ENCODE results near the gene SETX.

The SETX gene

DNA sequence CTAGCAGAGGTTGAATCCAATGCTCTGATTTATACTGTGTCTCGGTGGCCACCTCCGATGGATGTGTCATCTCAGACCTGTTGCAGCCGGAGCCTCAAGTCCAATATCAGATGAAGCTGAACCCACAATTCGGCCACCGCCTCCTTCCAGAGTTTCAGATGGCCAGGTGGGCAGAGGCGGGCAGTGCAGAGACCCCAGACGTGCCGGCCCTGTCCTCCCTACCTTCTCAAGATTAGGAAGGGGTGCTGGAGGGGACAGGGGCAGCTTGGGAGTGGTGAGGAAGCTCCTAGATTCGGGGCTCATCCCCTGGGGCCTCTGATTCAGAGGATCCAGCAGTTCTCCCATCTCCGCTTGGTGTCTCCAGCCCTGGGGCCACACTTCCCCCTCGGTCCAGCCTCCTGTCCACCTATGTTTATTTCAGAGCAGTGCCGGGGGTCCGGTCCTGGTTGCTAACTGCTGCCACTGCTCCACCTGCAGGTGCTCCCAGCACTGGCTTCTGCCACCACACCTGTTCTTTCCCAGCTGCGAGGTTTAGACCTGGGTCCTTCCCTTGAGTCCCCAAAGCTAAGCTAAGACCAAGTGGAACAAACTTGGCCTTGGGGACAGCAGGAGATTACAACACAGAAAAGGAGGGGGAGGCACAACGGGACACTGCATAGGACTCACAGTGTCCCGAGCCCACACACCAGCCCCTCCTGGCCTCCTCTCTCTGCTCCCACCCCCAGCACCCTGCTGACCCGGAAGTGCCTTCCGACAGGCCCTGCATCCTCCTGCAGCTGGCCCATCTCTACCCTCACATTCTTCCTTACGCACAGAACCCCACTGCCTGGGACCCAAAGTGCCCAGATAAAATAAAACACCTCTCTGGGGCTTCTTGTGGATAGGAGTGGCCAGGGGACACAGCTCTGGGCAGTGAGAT lies 111.4 kb downstream of the SETX start:
- TF ChIP-seq Cebpa-rat (IDR thresholded peaks at IDR 0.05), result no peak
- peak overlapping the region; percentile 86 for H3K9ac ChIP-seq
- peak overlapping the region; percentile 79 for H3K4me3 ChIP-seq
- H3K9me3 ChIP-seq, result no peaks in the 10 kb centered on the region
- peak overlapping the region; percentile 99 for H3K4me2 ChIP-seq
- H3K27ac ChIP-seq, result peak overlapping the region; percentile 91
- H3K4me1 ChIP-seq, result peaks cover 81% of the 10 kb centered on the region
- no peaks in the 10 kb centered on the region for H4K20me1 ChIP-seq
- no peaks in the 10 kb centered on the region for H3K36me3 ChIP-seq
- no peaks in the 10 kb centered on the region for H3K27me3 ChIP-seq

- Histone ChIP-seq H3K9me3 (no peaks in the 10 kb centered on the region), H3K4me2 (peak overlapping the region; percentile 99), H3K36me3 (no peaks in the 10 kb centered on the region), H3K9ac (peak overlapping the region; percentile 86), H3K27me3 (no peaks in the 10 kb centered on the region), H3K4me1 (peaks cover 82% of the 10 kb centered on the region), H3K4me3 (peak overlapping the region; percentile 79), H4K20me1 (no peaks in the 10 kb centered on the region), H3K27ac (peak overlapping the region; percentile 91)
- TF ChIP-seq Cebpa-rat (IDR thresholded peaks at IDR 0.05), result no peak
These were observed 112.1 kb downstream of the SETX start for GRCh38 chr9:132242621-132243155.

DNA sequence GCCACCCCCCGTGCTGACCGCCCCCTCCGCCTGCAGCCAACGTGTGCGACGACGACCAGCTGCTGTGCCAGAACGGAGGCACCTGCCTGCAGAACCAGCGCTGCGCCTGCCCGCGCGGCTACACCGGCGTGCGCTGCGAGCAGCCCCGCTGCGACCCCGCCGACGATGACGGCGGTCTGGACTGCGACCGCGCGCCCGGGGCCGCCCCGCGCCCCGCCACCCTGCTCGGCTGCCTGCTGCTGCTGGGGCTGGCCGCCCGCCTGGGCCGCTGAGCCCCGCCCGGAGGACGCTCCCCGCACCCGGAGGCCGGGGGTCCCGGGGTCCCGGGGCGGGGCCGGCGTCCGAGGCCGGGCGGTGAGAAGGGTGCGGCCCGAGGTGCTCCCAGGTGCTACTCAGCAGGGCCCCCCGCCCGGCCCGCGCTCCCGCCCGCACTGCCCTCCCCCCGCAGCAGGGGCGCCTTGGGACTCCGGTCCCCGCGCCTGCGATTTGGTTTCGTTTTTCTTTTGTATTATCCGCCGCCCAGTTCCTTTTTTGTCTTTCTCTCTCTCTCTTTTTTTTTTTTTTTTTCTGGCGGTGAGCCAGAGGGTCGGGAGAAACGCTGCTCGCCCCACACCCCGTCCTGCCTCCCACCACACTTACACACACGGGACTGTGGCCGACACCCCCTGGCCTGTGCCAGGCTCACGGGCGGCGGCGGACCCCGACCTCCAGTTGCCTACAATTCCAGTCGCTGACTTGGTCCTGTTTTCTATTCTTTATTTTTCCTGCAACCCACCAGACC lies 112.8 kb downstream of the SETX start:
- peak overlapping the region; percentile 86 for H3K9ac ChIP-seq

GRCh38 chr9:132241483-132241839 lies 113.3 kb downstream of the SETX start:
- Histone ChIP-seq H3K4me1 (peaks cover 82% of the 10 kb centered on the region), H3K4me2 (peak overlapping the region; percentile 99), H3K27ac (peak overlapping the region; percentile 91), H3K4me3 (peak overlapping the region; percentile 79), H4K20me1 (no peaks in the 10 kb centered on the region), H3K9ac (peak overlapping the region; percentile 86), H3K36me3 (no peaks in the 10 kb centered on the region), H3K9me3 (no peaks in the 10 kb centered on the region), H3K27me3 (no peaks in the 10 kb centered on the region)
- TF ChIP-seq Cebpa-rat (IDR thresholded peaks at IDR 0.05), result no peak

More for the DNA sequence above, 112.8 kb downstream of the SETX start:
- no peak for TF ChIP-seq Cebpa-rat (IDR thresholded peaks at IDR 0.05)
- Histone ChIP-seq H3K36me3 (no peaks in the 10 kb centered on the region), H3K27me3 (no peaks in the 10 kb centered on the region), H3K4me3 (peak overlapping the region; percentile 79), H3K9me3 (no peaks in the 10 kb centered on the region), H4K20me1 (no peaks in the 10 kb centered on the region), H3K27ac (peak overlapping the region; percentile 91), H3K4me2 (peak overlapping the region; percentile 99), H3K4me1 (peaks cover 82% of the 10 kb centered on the region)

- TF ChIP-seq Cebpa-rat (IDR thresholded peaks at IDR 0.05), result no peak
- H3K4me1 ChIP-seq, result peaks cover 82% of the 10 kb centered on the region
- H4K20me1 ChIP-seq, result no peaks in the 10 kb centered on the region
- no peaks in the 10 kb centered on the region for H3K36me3 ChIP-seq
- H3K4me2 ChIP-seq, result peak overlapping the region; percentile 99
- peak overlapping the region; percentile 79 for H3K4me3 ChIP-seq
- H3K9me3 ChIP-seq, result no peaks in the 10 kb centered on the region
- peak overlapping the region; percentile 91 for H3K27ac ChIP-seq
- H3K9ac ChIP-seq, result peak overlapping the region; percentile 86
- H3K27me3 ChIP-seq, result no peaks in the 10 kb centered on the region
These were observed 113.8 kb downstream of the SETX start for GRCh38 chr9:132240841-132241482.

GRCh38 chr9:132239999-132240840 lies 114.6 kb downstream of the SETX start:
- peak overlapping the region; percentile 68 for H3K4me3 ChIP-seq

DNA sequence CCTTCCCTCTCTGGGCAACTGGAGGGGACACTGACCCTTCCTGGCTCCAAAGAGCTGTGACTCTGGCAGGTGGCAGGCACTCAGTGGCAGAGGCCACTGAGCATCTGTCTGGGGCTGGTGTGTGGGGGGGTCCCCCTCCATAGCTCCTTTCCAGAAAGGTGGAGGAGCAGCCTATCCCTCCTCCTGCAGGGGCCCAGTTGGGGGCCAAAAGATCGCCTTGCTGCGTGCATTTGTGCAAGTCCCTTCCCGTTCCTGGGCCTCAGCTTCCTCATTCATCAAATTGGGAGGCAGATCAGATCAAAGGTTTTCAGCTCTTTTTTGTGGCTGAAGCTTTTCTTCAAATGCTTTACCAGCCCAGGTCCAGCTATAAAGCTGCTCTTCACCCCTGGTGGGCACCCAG lies 115.3 kb downstream of the SETX start:
- no peak for TF ChIP-seq Cebpa-rat (IDR thresholded peaks at IDR 0.05)
- Histone ChIP-seq H3K27me3 (no peaks in the 10 kb centered on the region), H3K27ac (peak overlapping the region; percentile 87; the same call in 1 of the 2 replicates), H3K4me2 (peak overlapping the region; percentile 98), H3K9ac (no peak overlapping the region; the same call in 1 of the 2 replicates), H4K20me1 (no peaks in the 10 kb centered on the region), H3K4me1 (peaks cover 73% of the 10 kb centered on the region), H3K36me3 (no peaks in the 10 kb centered on the region), H3K9me3 (no peaks in the 10 kb centered on the region), H3K4me3 (peak overlapping the region; percentile 68; the same call in 1 of the 2 replicates)

More at GRCh38 chr9:132239999-132240840, 114.6 kb downstream of the SETX start:
- peak overlapping the region; percentile 81 for H3K9ac ChIP-seq
- no peak for TF ChIP-seq Cebpa-rat (IDR thresholded peaks at IDR 0.05)
- H3K27me3 ChIP-seq, result no peaks in the 10 kb centered on the region
- no peaks in the 10 kb centered on the region for H4K20me1 ChIP-seq
- H3K36me3 ChIP-seq, result no peaks in the 10 kb centered on the region
- no peaks in the 10 kb centered on the region for H3K9me3 ChIP-seq
- peak overlapping the region; percentile 87 for H3K27ac ChIP-seq
- peak overlapping the region; percentile 98 for H3K4me2 ChIP-seq
- H3K4me1 ChIP-seq, result peaks cover 80% of the 10 kb centered on the region

DNA sequence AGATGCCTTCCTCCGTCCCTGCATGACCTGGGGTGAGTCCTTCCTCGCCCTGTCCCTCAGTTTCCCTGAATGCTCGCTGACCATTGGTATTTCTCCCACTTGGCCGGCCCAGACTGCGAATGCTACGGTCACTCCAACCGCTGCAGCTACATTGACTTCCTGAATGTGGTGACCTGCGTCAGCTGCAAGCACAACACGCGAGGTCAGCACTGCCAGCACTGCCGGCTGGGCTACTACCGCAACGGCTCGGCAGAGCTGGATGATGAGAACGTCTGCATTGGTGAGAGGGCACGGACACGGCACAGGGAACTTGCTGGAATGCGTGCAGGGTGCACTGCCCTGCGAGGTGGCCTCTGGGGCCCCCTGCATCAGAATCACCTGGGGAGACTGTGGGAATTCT lies 115.8 kb downstream of the SETX start:
- no peaks in the 10 kb centered on the region for H3K36me3 ChIP-seq
- peak overlapping the region; percentile 87; the same call in 1 of the 2 replicates for H3K27ac ChIP-seq
- H3K4me2 ChIP-seq, result peak overlapping the region; percentile 98
- no peaks in the 10 kb centered on the region for H4K20me1 ChIP-seq
- no peak overlapping the region for H3K4me3 ChIP-seq
- TF ChIP-seq Cebpa-rat (IDR thresholded peaks at IDR 0.05), result no peak
- H3K27me3 ChIP-seq, result no peaks in the 10 kb centered on the region
- H3K9ac ChIP-seq, result no peak overlapping the region
- H3K9me3 ChIP-seq, result no peaks in the 10 kb centered on the region
- H3K4me1 ChIP-seq, result peaks cover 67% of the 10 kb centered on the region
